Measurements from ENCODE around the gene CYCS. TPM values are rescaled to one million over a fixed set of nuclear protein-coding genes. Genes with fewer than 3 reads are reported as not detected.

Gene CYCS
- total RNA-seq, 1 experiment from 2014 or later: 224 TPM

- RAD21 ChIA-PET (ENCODE audit: low non-redundant PET in 1 of 2, low total read pairs in 2 of 2, uncharacterized antibody in 2 of 2, unreplicated experiment in 2 of 2): no interaction called here
- no peak overlapping the region for H3K27ac ChIP-seq (ENCODE audit: low read depth, low read length)
- ATAC-seq (no peak), DNase-seq (ENCODE audit: low read depth, low spot score) (no peak)
- H3K79me2 ChIP-seq (ENCODE audit: insufficient read depth, low read length): no peaks in the 10 kb centered on the region
- H3K4me2 ChIP-seq (ENCODE audit: low read length): no peak overlapping the region
- H4K20me1 ChIP-seq (ENCODE audit: insufficient read depth): no peaks in the 10 kb centered on the region
- no peak overlapping the region for H3K4me3 ChIP-seq (replicated peaks in 1 of 2; ENCODE audit: low read depth in 1 of 2, low read length in 2 of 2)
- no peak overlapping the region for H2AFZ ChIP-seq (ENCODE audit: low read depth, low read length, poor library complexity, severe bottlenecking)
- CTCF ChIA-PET: interaction anchor here (1.2 kb wide), 1 partner anchor 11 kb away, joined by 5 read pairs; no protein-coding TSS in a partner anchor
- no peaks in the 10 kb centered on the region for H3K9me2 ChIP-seq (ENCODE audit: insufficient read depth)
- POLR2A ChIA-PET: no interaction called here
- no peaks in the 10 kb centered on the region for H3K36me3 ChIP-seq (ENCODE audit: control insufficient read depth in 1 of 2, insufficient read depth in 2 of 2, low read length in 2 of 2)
- H3K27me3 ChIP-seq (ENCODE audit: insufficient read depth, low read length): no peaks in the 10 kb centered on the region
- H3K4me1 ChIP-seq (ENCODE audit: control insufficient read depth in 1 of 2, insufficient read depth in 2 of 2, low read length in 2 of 2): no peaks in the 10 kb centered on the region
- BruUV-seq (replicated peaks): no TSS peak
- TF ChIP-seq SIN3A (IDR thresholded peaks at IDR 0.05; ENCODE audit: low read depth): no peak
- no peak for TF ChIP-seq ATF3 (IDR thresholded peaks at IDR 0.05)
- TF ChIP-seq RAD21 (IDR thresholded peaks at IDR 0.05; ENCODE audit: low read depth): no peak
- TF ChIP-seq JUND (IDR thresholded peaks at IDR 0.05): no peak
- H3K9ac ChIP-seq (ENCODE audit: low read length): no peak overlapping the region
- intact Hi-C loops (cut with micrococcal nuclease): no loop called here
- no peaks in the 10 kb centered on the region for H3K9me3 ChIP-seq (ENCODE audit: control insufficient read depth in 1 of 2, insufficient read depth in 1 of 2, low read depth in 1 of 2, low read length in 2 of 2)
Observed at GRCh38 chr7:25109276-25109675, 15.8 kb downstream of the CYCS start.

GRCh38 chr7:25105911-25106310 is 19.1 kb downstream of the CYCS start:
- Histone ChIP-seq H3K79me2 (ENCODE audit: insufficient read depth, low read length) (no peaks in the 10 kb centered on the region), H3K36me3 (ENCODE audit: control insufficient read depth in 1 of 2, insufficient read depth in 2 of 2, low read length in 2 of 2) (no peaks in the 10 kb centered on the region), H3K9ac (ENCODE audit: low read length) (no peak overlapping the region), H3K9me3 (ENCODE audit: control insufficient read depth in 1 of 2, insufficient read depth in 1 of 2, low read depth in 1 of 2, low read length in 2 of 2) (no peaks in the 10 kb centered on the region), H3K4me2 (ENCODE audit: low read length) (no peak overlapping the region), H4K20me1 (ENCODE audit: insufficient read depth) (no peaks in the 10 kb centered on the region), H3K27ac (ENCODE audit: low read depth, low read length) (no peak overlapping the region), H2AFZ (ENCODE audit: low read depth, low read length, poor library complexity, severe bottlenecking) (no peak overlapping the region), H3K4me3 (replicated peaks in 1 of 2; ENCODE audit: low read depth in 1 of 2, low read length in 2 of 2) (no peak overlapping the region), H3K9me2 (ENCODE audit: insufficient read depth) (no peaks in the 10 kb centered on the region), H3K27me3 (ENCODE audit: insufficient read depth, low read length) (no peaks in the 10 kb centered on the region), H3K4me1 (ENCODE audit: control insufficient read depth in 1 of 2, insufficient read depth in 2 of 2, low read length in 2 of 2) (no peaks in the 10 kb centered on the region)
- BruUV-seq (replicated peaks): no TSS peak
- intact Hi-C loops (cut with micrococcal nuclease): no loop called here
- ATAC-seq (no peak), DNase-seq (ENCODE audit: low read depth, low spot score) (no peak)
- ChIA-PET POLR2A (no interaction called here), CTCF (no interaction called here), RAD21 (ENCODE audit: low non-redundant PET in 1 of 2, low total read pairs in 2 of 2, uncharacterized antibody in 2 of 2, unreplicated experiment in 2 of 2) (interaction anchor here in 1 of 2 experiments (0.7 kb wide), 1 partner anchor 16 kb away, joined by 5 read pairs; no protein-coding TSS in a partner anchor)
- TF ChIP-seq EZH2phosphoT487 (IDR thresholded peaks at IDR 0.05; ENCODE audit: borderline replicate concordance) (no peak), ZBTB33 (IDR thresholded peaks at IDR 0.05; ENCODE audit: extremely low read depth, insufficient replicate concordance, low read length) (no peak), SIN3A (IDR thresholded peaks at IDR 0.05; ENCODE audit: low read depth) (no peak), EGR1 (IDR thresholded peaks at IDR 0.05; ENCODE audit: low read depth) (no peak), ZFX (IDR thresholded peaks at IDR 0.05) (no peak), RAD21 (IDR thresholded peaks at IDR 0.05; ENCODE audit: low read depth) (no peak), POLR2AphosphoS5 (IDR thresholded peaks at IDR 0.05; ENCODE audit: low read depth, low read length) (no peak), CTCF (IDR thresholded peaks at IDR 0.05 in 2 of 3, conservative IDR thresholded peaks at IDR 0.05 in 1 of 3; ENCODE audit: borderline replicate concordance in 1 of 3, insufficient read depth in 1 of 3, low read depth in 2 of 3, low read length in 2 of 3) (no peak), POLR2A (IDR thresholded peaks at IDR 0.05; ENCODE audit: borderline replicate concordance, extremely low read depth, insufficient read depth, insufficient read length) (no peak), ATF3 (IDR thresholded peaks at IDR 0.05) (no peak), YY1 (IDR thresholded peaks at IDR 0.05; ENCODE audit: extremely low read depth, insufficient replicate concordance, low read depth, low read length) (no peak), ELF1 (IDR thresholded peaks at IDR 0.05; ENCODE audit: borderline replicate concordance, low read depth) (no peak), SP1 (IDR thresholded peaks at IDR 0.05; ENCODE audit: low read depth) (no peak)
